Smooth muscle cell (in vitro differentiated cells): ENCODE data around the gene GPR15. TPM values are rescaled to one million over a fixed set of nuclear protein-coding genes. Genes with fewer than 3 reads are reported as not detected.

Source experiments
- DNase-seq: peaks from one replicate; lab custom pipeline; 2025; ENCODE audit not compliant: unreplicated experiment; lab: John Stamatoyannopoulos, UW
- H2AFZ ChIP-seq: fragments of 200-600 bp; sonication (generic); 2 replicates; pipeline ENCODE4 v1.6.0; 2016; ENCODE audit warnings: antibody characterized with exemption, low read depth, mild to moderate bottlenecking
- H3F3A ChIP-seq: fragments of 200-600 bp; sonication (generic); 2 replicates; pipeline ENCODE4 v1.6.0; 2017; ENCODE audit warnings: antibody characterized with exemption, low read depth
- H3K27ac ChIP-seq: fragments of 200-600 bp; sonication (generic); 2 replicates; pipeline ENCODE4 v1.5.1; 2016; ENCODE audit warnings: low read depth, mild to moderate bottlenecking
- H3K27me3 ChIP-seq: fragments of 200-600 bp; sonication (generic); 2 replicates; pipeline ENCODE4 v1.6.1; 2016; ENCODE audit warnings: low read depth, mild to moderate bottlenecking
- H3K36me3 ChIP-seq: fragments of 200-600 bp; sonication (generic); 2 replicates; pipeline ENCODE4 v1.5.1; 2016; ENCODE audit warnings: low read depth
- H3K4me1 ChIP-seq: fragments of 200-600 bp; sonication (generic); 2 replicates; pipeline ENCODE4 v1.5.1; 2016; ENCODE audit warnings: low read depth
- H3K4me2 ChIP-seq: fragments of 200-600 bp; sonication (generic); 2 replicates; pipeline ENCODE4 v1.6.0; 2016; ENCODE audit warnings: mild to moderate bottlenecking
- H3K4me3 ChIP-seq: fragments of 200-600 bp; sonication (generic); 2 replicates; pipeline ENCODE4 v1.5.1; 2016; ENCODE audit warnings: mild to moderate bottlenecking
- H3K79me2 ChIP-seq: fragments of 200-600 bp; sonication (generic); 2 replicates; pipeline ENCODE4 v1.6.0; 2016; ENCODE audit warnings: low read depth, mild to moderate bottlenecking
- H3K9ac ChIP-seq: fragments of 200-600 bp; sonication (generic); 2 replicates; pipeline ENCODE4 v1.6.0; 2016; ENCODE audit warnings: low read depth
- H3K9me3 ChIP-seq: fragments of 200-600 bp; sonication (generic); replicated peaks from 2 replicates; pipeline ENCODE4 v1.5.1; 2016; ENCODE audit warnings: low read depth
- H4K20me1 ChIP-seq: fragments of 200-600 bp; sonication (generic); 2 replicates; pipeline ENCODE4 v1.6.0; 2016; ENCODE audit warnings: low read depth
- CTCF ChIP-seq: fragments of 200-600 bp; sonication (generic); IDR thresholded peaks from 2 replicates; pipeline ENCODE4 v1.5.1; 2017; ENCODE audit warnings: borderline replicate concordance, mild to moderate bottlenecking, antibody characterized with exemption; ENCODE audit not compliant: insufficient read depth, poor library complexity, severe bottlenecking
- WGBS: methylation state at CpG from one replicate; pipeline ENCODE4 v1.1.7; 2016; ENCODE audit warnings: low lambda C conversion rate; 5-methylcytosine and 5-hydroxymethylcytosine counted together
- polyA plus RNA-seq: library from polyadenylated mRNA; unstranded; fragments of >200 nt; fragmentation: Nextera tagmentation; extraction: Ambion mirVana; gene quantifications from 2 replicates; pipeline ENCODE4 v1.2.1, GENCODE V29; 2016
- total RNA-seq: library from RNA; depleted of rRNA; stranded (reverse); fragments of >200 nt; gene quantifications from 2 replicates; pipeline ENCODE4 v1.2.3, GENCODE V29; 2014

Gene GPR15
- total and polyA plus RNA-seq, 2 experiments from 2014 or later: not detected

- no peaks in the 10 kb centered on the region for H3K36me3 ChIP-seq
- no peak within 1 kb of the TSS for H3K4me2 ChIP-seq
- H2AFZ ChIP-seq: no peak within 1 kb of the TSS
- H3K9ac ChIP-seq: no peak within 1 kb of the TSS
- TF ChIP-seq CTCF: no peak
- H3K27ac ChIP-seq: no peak within 1 kb of the TSS
- H3K9me3 ChIP-seq: no peaks in the 10 kb centered on the region
- no peak for DNase-seq
- no peaks in the 10 kb centered on the region for H3K4me1 ChIP-seq
- no peak within 1 kb of the TSS for H3K4me3 ChIP-seq
- H3F3A ChIP-seq: no peaks in the 10 kb centered on the region
- H3K27me3 ChIP-seq: no peaks in the 10 kb centered on the region
- H4K20me1 ChIP-seq: no peaks in the 10 kb centered on the region
- WGBS: 88% methylated on average over 2 of the region's 2 CpGs
- H3K79me2 ChIP-seq: no peaks in the 10 kb centered on the region
Observed at GRCh38 chr3:98497381-98497780, 34.4 kb upstream of the GPR15 start, which contains the start of gene OR5K2. OR5K2 (plus strand) TSS chr3:98497681; CDS start chr3:98497681, 0 bp downstream.

- Histone ChIP-seq H3K4me2 (no peak overlapping the region), H3K27ac (no peak overlapping the region), H3K9ac (no peak overlapping the region), H3K4me1 (no peaks in the 10 kb centered on the region), H3K27me3 (no peaks in the 10 kb centered on the region), H3K9me3 (no peaks in the 10 kb centered on the region), H4K20me1 (no peaks in the 10 kb centered on the region), H3K36me3 (no peaks in the 10 kb centered on the region), H3K4me3 (no peak overlapping the region), H3F3A (no peaks in the 10 kb centered on the region), H2AFZ (no peak overlapping the region), H3K79me2 (no peaks in the 10 kb centered on the region)
- TF ChIP-seq CTCF: no peak
- DNase-seq: no peak
- WGBS: 87% methylated on average over 4 of the region's 4 CpGs
Observed at GRCh38 chr3:98500019-98500418, 31.8 kb upstream of the GPR15 start.

GRCh38 chr3:98501270-98501669, 30.5 kb upstream of the GPR15 start:
- H3K27ac ChIP-seq: no peak overlapping the region

More at GRCh38 chr3:98501270-98501669, 30.5 kb upstream of the GPR15 start:
- Histone ChIP-seq H3K27me3 (no peaks in the 10 kb centered on the region), H3K4me2 (no peak overlapping the region), H4K20me1 (no peaks in the 10 kb centered on the region), H3K9ac (no peak overlapping the region), H3K9me3 (no peaks in the 10 kb centered on the region), H3F3A (no peaks in the 10 kb centered on the region), H2AFZ (no peak overlapping the region), H3K4me3 (no peak overlapping the region), H3K79me2 (no peaks in the 10 kb centered on the region), H3K36me3 (no peaks in the 10 kb centered on the region), H3K4me1 (no peaks in the 10 kb centered on the region)
- no peak for DNase-seq
- 98% methylated on average over 4 of the region's 4 CpGs for WGBS
- TF ChIP-seq CTCF: no peak
